B cell (primary cell): Measurements from ENCODE around the gene TNNT1. TPM values are rescaled to one million over a fixed set of nuclear protein-coding genes. Genes with fewer than 3 reads are reported as not detected.

ENCODE experiments used
- ATAC-seq: fragments of 200-7000 bp; cut with Tn5 transposase; one replicate; pipeline ENCODE4 v1.10.0; 2021; ENCODE audit warnings: low read depth, mild to moderate bottlenecking, moderate number of reproducible peaks, moderate library complexity
- CTCF ChIA-PET: fragments of 350-600 bp; sonication (Branson Sonifier 250); formaldehyde crosslinking; loops from one replicate; lab custom pipeline; 2021; ENCODE audit warnings: antibody characterized with exemption, inconsistent platforms; lab: Charles Lee
- POLR2A ChIA-PET: fragments of 350-600 bp; sonication (Branson Sonifier 250); formaldehyde crosslinking; loops from one replicate; lab custom pipeline; 2021; ENCODE audit warnings: antibody characterized with exemption; lab: Charles Lee
- DNase-seq: peaks from one replicate; pipeline ENCODE4 v3.0.0; 2013
- H2AFZ ChIP-seq: 2 replicates; pipeline ENCODE4 v1.6.1; 2012; ENCODE audit warnings: mild to moderate bottlenecking, low read depth, low read length; ENCODE audit not compliant: insufficient read depth, poor library complexity, severe bottlenecking
- H3K27ac ChIP-seq, 2 donors: 1 replicate in 1 of 2; 2 replicates in 1 of 2; pipeline ENCODE4 v1.5.1; 2012 to 2013; ENCODE audit warnings: low read length in 2 of 2, mild to moderate bottlenecking in 2 of 2, moderate library complexity in 1 of 2
- H3K27me3 ChIP-seq, 4 experiments: fragments of 200-600 bp in 1 of 4; sonication (generic) in 1 of 4; replicated peaks in 1 of 4; 1 replicate in 2 of 4; 2 replicates in 2 of 4; pipeline versions ENCODE4 v1.6.1 to v1.7.0; 2013 to 2016; ENCODE audit warnings: low read length in 3 of 4, mild to moderate bottlenecking in 2 of 4, mixed read lengths in 1 of 4, moderate library complexity in 1 of 4; ENCODE audit not compliant: insufficient read depth in 4 of 4, control insufficient read depth in 3 of 4; ENCODE audit errors: control extremely low read depth in 1 of 4
- H3K36me3 ChIP-seq, 2 experiments: replicated peaks in 1 of 2; 1 replicate in 1 of 2; 2 replicates in 1 of 2; pipeline versions ENCODE4 v1.6.1 to v1.7.1; 2013; ENCODE audit warnings: low read length in 1 of 2; ENCODE audit not compliant: insufficient read depth in 2 of 2, control insufficient read depth in 1 of 2; ENCODE audit errors: control extremely low read depth in 1 of 2, extremely low read depth in 1 of 2
- H3K4me1 ChIP-seq, 2 donors: fragments of 200-600 bp in 1 of 2; sonication (generic) in 1 of 2; 1 replicate in 1 of 2; 2 replicates in 1 of 2; pipeline versions ENCODE4 v1.5.1 to v1.6.1; 2013 to 2017; ENCODE audit warnings: low read length in 2 of 2; ENCODE audit not compliant: control insufficient read depth in 2 of 2, insufficient read depth in 2 of 2
- H3K4me2 ChIP-seq: replicated peaks from 2 replicates; pipeline ENCODE3; 2012; ENCODE audit warnings: mild to moderate bottlenecking, low read depth, low read length; ENCODE audit not compliant: poor library complexity, severe bottlenecking
- H3K4me3 ChIP-seq, 5 experiments: fragments of 200-600 bp in 1 of 5; sonication (generic) in 1 of 5; 1 replicate in 3 of 5; 2 replicates in 2 of 5; pipeline versions ENCODE4 v1.5.1 to v1.7.0; 2011 to 2016; ENCODE audit warnings: low read length in 4 of 5, mild to moderate bottlenecking in 4 of 5, low read depth in 2 of 5, control low read depth in 1 of 5, moderate library complexity in 1 of 5; ENCODE audit not compliant: insufficient read depth in 1 of 5; ENCODE audit errors: control extremely low read depth in 1 of 5, extremely low read depth in 1 of 5
- H3K79me2 ChIP-seq: fragments of 200-600 bp; sonication (generic); one replicate; pipeline ENCODE4 v1.6.0; 2016; ENCODE audit warnings: low read length; ENCODE audit not compliant: control insufficient read depth, insufficient read depth
- H3K9ac ChIP-seq: fragments of 200-600 bp; sonication (generic); 2 replicates; pipeline ENCODE4 v1.6.1; 2017; ENCODE audit warnings: mild to moderate bottlenecking, low read length, moderate library complexity
- H3K9me3 ChIP-seq, 3 donors: one replicate each; pipeline versions ENCODE4 v1.6.1 to v1.7.1; 2013; ENCODE audit warnings: low read length in 2 of 3; ENCODE audit not compliant: control insufficient read depth in 2 of 3, insufficient read depth in 1 of 3; ENCODE audit errors: control extremely low read depth in 1 of 3
- H4K20me1 ChIP-seq: 2 replicates; pipeline ENCODE4 v1.6.0; 2012; ENCODE audit warnings: mild to moderate bottlenecking, low read length; ENCODE audit not compliant: insufficient read depth, control insufficient read depth, poor library complexity, severe bottlenecking
- H3K27ac Mint-ChIP-seq: one replicate; pipeline ENCODE4 v1.8.0; 2021; ENCODE audit warnings: mixed read lengths
- H3K27me3 Mint-ChIP-seq: one replicate; pipeline ENCODE4 v1.8.0; 2021; ENCODE audit warnings: mixed read lengths
- H3K4me1 Mint-ChIP-seq: one replicate; pipeline ENCODE4 v1.8.0; 2021; ENCODE audit warnings: mixed read lengths
- H3K4me3 Mint-ChIP-seq: one replicate; pipeline ENCODE4 v1.8.0; 2021; ENCODE audit warnings: mixed read lengths
- H3K9me3 Mint-ChIP-seq: one replicate; pipeline ENCODE4 v1.8.0; 2022; ENCODE audit warnings: mixed read lengths; ENCODE audit not compliant: insufficient read depth
- EZH2 ChIP-seq: IDR thresholded peaks from 2 replicates; pipeline ENCODE4 v1.6.1; 2012; ENCODE audit warnings: borderline replicate concordance, low read depth, mild to moderate bottlenecking, moderate library complexity, low read length; ENCODE audit not compliant: insufficient read depth, poor library complexity, severe bottlenecking
- WGBS: methylation state at CpG from one replicate; pipeline ENCODE4 v1.1.5; 2013; ENCODE audit warnings: missing lambda C conversion rate; ENCODE audit not compliant: insufficient coverage; 5-methylcytosine and 5-hydroxymethylcytosine counted together
- intact Hi-C: fragments of 100-400 bp; cut with micrococcal nuclease; formaldehyde crosslinking; loops from one replicate; pipeline ENCODE4 v1.10.0; 2022
- polyA plus RNA-seq: library from polyadenylated mRNA; depleted of rRNA; stranded (reverse); fragments of >200 nt; gene quantifications from 2 replicates; pipeline ENCODE4 v1.2.3, GENCODE V29; 2012
- total RNA-seq, 2 donors: library from RNA; stranded (reverse); fragments of 120-200 nt in 1 of 2; gene quantifications; 1 replicate in 1 of 2; 2 replicates in 1 of 2; pipeline versions ENCODE4 v1.2.3 to v1.2.4, GENCODE V29; 2013 to 2022
- TF ChIP-seq, protein P1 (sequence below): fragments of 200-600 bp; IDR thresholded peaks from one replicate; pipeline ENCODE4 v1.8.0; 2022; ENCODE audit warnings: antibody characterized with exemption, mild to moderate bottlenecking

Gene TNNT1
- total and polyA plus RNA-seq, 2 donors (not counting 1 experiment from before 2014, with no cell fraction given) = not detected

DNA sequence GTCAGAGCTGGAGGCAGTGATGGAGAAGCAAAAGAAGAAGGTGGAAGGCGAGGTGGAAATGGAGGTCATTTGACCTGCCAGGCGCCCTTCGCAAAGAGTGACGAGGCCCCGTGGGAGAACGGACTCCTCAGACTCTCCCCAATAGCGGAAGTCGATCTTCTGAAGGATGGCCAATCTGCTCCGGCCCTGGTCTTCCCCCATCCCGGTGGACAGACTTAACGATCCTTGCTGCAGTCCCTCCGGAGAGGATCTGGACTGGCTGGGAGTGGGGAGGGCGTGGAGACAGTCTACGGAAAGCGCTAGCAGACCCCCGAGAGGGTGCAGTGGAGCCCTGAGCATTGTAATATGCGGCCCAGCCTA lies 61.5 kb downstream of the TNNT1 start:
- WGBS = 56% methylated on average over 9 of the region's 17 CpGs
- peaks cover 34% of the 10 kb centered on the region for H3K4me1 Mint-ChIP-seq
- peak overlapping the region; percentile 46 for H3K27ac Mint-ChIP-seq
- TF ChIP-seq, protein P1, sequence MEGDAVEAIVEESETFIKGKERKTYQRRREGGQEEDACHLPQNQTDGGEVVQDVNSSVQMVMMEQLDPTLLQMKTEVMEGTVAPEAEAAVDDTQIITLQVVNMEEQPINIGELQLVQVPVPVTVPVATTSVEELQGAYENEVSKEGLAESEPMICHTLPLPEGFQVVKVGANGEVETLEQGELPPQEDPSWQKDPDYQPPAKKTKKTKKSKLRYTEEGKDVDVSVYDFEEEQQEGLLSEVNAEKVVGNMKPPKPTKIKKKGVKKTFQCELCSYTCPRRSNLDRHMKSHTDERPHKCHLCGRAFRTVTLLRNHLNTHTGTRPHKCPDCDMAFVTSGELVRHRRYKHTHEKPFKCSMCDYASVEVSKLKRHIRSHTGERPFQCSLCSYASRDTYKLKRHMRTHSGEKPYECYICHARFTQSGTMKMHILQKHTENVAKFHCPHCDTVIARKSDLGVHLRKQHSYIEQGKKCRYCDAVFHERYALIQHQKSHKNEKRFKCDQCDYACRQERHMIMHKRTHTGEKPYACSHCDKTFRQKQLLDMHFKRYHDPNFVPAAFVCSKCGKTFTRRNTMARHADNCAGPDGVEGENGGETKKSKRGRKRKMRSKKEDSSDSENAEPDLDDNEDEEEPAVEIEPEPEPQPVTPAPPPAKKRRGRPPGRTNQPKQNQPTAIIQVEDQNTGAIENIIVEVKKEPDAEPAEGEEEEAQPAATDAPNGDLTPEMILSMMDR = no peak
- TF ChIP-seq EZH2 = no peak
- H3K9me3 Mint-ChIP-seq = peaks cover 1% of the 10 kb centered on the region
- Histone ChIP-seq H3K4me2 (peak overlapping the region; percentile 87), H3K4me3 (peak overlapping the region in 4 of 5 experiments; percentile 10 to 42 (median 23)), H3K27ac (no peak overlapping the region), H3K36me3 (peaks cover 0 to 7% of the 10 kb centered on the region in 2 experiments), H2AFZ (no peak overlapping the region), H3K4me1 (peaks cover 20 to 26% of the 10 kb centered on the region in 2 donors), H4K20me1 (peaks cover 29% of the 10 kb centered on the region), H3K9me3 (peaks cover 0 to 32% (median 0%) of the 10 kb centered on the region in 3 donors), H3K27me3 (peaks cover 0 to 57% (median 19%) of the 10 kb centered on the region in 4 experiments), H3K79me2 (no peaks in the 10 kb centered on the region), H3K9ac (peak overlapping the region; percentile 39)
- CTCF ChIA-PET = interaction anchor here (0.6 to 2.3 kb wide), 9 partner anchors 8 to 804 kb away, joined by 3 to 14 read pairs (median 3); partner anchors contain the start of gene RDH13
- no peak for DNase-seq
- ATAC-seq = no peak
- H3K4me3 Mint-ChIP-seq = peak overlapping the region; percentile 77
- POLR2A ChIA-PET = interaction anchor here (0.7 kb wide), 1 partner anchor 30 kb away, joined by 3 read pairs; the partner anchor contains the start of gene PPP1R12C
- peaks cover 47% of the 10 kb centered on the region for H3K27me3 Mint-ChIP-seq
- intact Hi-C loops = no loop called here

DNA sequence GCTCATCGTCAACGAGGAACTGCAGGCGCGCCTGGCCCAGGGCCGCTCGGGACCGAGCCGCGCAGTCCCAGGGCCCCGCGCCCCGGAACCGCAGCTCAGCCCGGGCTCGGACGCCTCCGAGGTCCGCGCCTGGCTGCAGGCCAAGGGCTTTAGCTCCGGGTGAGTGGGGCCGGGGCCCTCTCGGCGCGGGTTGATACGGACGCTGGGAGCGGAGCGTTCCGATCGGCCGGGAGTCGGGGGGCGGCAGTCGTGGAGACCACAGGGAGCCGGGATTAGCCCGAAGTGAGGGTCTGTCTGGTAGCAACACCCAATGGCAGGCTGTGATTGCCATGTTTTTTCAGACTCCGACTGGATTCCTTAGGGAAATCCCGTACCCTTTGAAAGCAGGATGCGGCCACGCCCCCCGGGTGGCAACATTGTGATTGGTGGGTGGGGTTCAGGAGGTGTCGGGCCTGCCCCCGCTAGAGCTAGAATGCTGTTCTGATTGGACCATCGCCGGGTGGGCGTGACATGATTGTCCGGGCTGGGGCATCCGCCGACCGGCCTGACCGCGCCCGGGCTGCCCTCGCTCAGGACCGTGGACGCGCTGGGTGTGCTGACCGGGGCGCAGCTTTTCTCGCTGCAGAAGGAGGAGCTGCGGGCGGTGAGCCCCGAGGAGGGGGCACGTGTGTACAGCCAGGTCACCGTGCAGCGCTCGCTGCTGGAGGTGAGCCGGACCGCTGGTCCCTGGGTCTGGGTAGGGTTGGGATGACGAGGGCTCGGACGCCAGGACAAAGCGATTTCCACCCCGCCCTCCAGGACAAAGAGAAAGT lies 62.1 kb downstream of the TNNT1 start:
- peak overlapping the region; percentile 39 for H3K9ac ChIP-seq
- H3K27me3 Mint-ChIP-seq = peaks cover 50% of the 10 kb centered on the region

More for the DNA sequence above, 62.1 kb downstream of the TNNT1 start:
- POLR2A ChIA-PET = interaction anchor here (0.7 kb wide), 1 partner anchor 31 kb away, joined by 3 read pairs; the partner anchor contains the start of gene PPP1R12C
- intact Hi-C loops = no loop called here
- H3K9me3 Mint-ChIP-seq = peaks cover 3% of the 10 kb centered on the region
- TF ChIP-seq EZH2 = peak; percentile 67
- TF ChIP-seq, protein P1 = no peak
- H3K4me3 Mint-ChIP-seq = peak overlapping the region; percentile 77
- Histone ChIP-seq H3K79me2 (no peaks in the 10 kb centered on the region), H3K36me3 (peaks cover 0 to 7% of the 10 kb centered on the region in 2 experiments), H3K27ac (no peak overlapping the region), H3K4me2 (peak overlapping the region; percentile 87), H3K4me3 (peak overlapping the region in 4 of 5 experiments; percentile 10 to 42 (median 23)), H3K4me1 (peaks cover 26 to 32% of the 10 kb centered on the region in 2 donors), H3K9me3 (peaks cover 0 to 38% (median 0%) of the 10 kb centered on the region in 3 donors), H4K20me1 (peaks cover 29% of the 10 kb centered on the region), H3K27me3 (peaks cover 0 to 63% (median 22%) of the 10 kb centered on the region in 4 experiments), H2AFZ (no peak overlapping the region)
- peak overlapping the region; percentile 46 for H3K27ac Mint-ChIP-seq
- 5% methylated on average over 74 of the region's 74 CpGs for whole genome bisulfite sequencing
- ATAC-seq (peak; percentile 58), DNase-seq (peak; percentile 63)
- H3K4me1 Mint-ChIP-seq = peaks cover 39% of the 10 kb centered on the region
- CTCF ChIA-PET = interaction anchor here (1.3 to 1.5 kb wide), 2 partner anchors 332 to 546 kb away, joined by 3 to 5 read pairs; no protein-coding TSS in a partner anchor
